ENCODE data around the gene LIG4.
A peak's percentile ranks its signal among the peaks of the same experiment; 100 is the strongest.

DNA sequence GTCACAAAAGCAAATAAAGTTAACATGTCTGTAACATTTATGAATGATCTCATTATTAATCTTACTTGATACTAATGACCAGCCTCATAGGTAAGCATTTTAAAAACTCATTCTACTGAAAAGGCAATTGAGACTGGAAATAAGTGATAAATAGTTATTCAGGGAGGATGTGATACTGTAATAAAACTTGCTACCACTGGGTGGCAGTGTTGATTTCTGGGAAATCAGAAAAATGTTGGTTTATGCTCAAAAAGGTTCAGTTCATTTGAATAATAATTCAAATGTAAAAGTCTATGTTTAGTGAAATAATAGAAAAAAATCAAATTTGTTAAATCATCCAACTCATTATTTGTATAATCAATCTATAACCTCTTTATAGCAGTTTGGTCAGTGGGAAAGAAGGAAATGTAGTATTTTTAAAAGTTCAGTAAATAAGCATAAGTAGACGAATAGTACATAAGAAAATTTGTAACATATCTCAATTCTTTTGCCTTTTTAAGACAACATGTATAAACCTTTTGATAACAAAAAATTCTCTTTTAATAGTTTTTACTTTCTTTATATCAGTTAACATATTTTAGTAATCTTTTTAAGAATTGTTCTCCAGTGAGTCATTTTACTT is 12.4 kb upstream of the LIG4 start:
- TF ChIP-seq, protein P1, sequence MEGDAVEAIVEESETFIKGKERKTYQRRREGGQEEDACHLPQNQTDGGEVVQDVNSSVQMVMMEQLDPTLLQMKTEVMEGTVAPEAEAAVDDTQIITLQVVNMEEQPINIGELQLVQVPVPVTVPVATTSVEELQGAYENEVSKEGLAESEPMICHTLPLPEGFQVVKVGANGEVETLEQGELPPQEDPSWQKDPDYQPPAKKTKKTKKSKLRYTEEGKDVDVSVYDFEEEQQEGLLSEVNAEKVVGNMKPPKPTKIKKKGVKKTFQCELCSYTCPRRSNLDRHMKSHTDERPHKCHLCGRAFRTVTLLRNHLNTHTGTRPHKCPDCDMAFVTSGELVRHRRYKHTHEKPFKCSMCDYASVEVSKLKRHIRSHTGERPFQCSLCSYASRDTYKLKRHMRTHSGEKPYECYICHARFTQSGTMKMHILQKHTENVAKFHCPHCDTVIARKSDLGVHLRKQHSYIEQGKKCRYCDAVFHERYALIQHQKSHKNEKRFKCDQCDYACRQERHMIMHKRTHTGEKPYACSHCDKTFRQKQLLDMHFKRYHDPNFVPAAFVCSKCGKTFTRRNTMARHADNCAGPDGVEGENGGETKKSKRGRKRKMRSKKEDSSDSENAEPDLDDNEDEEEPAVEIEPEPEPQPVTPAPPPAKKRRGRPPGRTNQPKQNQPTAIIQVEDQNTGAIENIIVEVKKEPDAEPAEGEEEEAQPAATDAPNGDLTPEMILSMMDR (IDR thresholded peaks at IDR 0.05; ENCODE audit: poor library complexity), result peak; percentile 80
- TF ChIP-seq EZH2 (IDR thresholded peaks at IDR 0.05; ENCODE audit: borderline replicate concordance), result no peak

Measured in hepatocyte (in vitro differentiated cells).